ENCODE data around the gene HJURP. TPM values are rescaled to one million over a fixed set of nuclear protein-coding genes. Genes with fewer than 3 reads are reported as not detected.

Gene HJURP
- total RNA-seq, 5 donors from 2014 or later (not counting 1 experiment from before 2014, with no cell fraction given) = 0.33 to 1.7 (median 1.1) TPM

- no peaks in the 10 kb centered on the region for H3K9me3 Mint-ChIP-seq
- H3K27ac Mint-ChIP-seq = no peak overlapping the region
- ChIA-PET POLR2A (no interaction called here), CTCF (no interaction called here)
- peaks cover 0 to 5% (median 0%) of the 10 kb centered on the region in 3 donors for H3K4me1 Mint-ChIP-seq
- WGBS (ENCODE audit: insufficient coverage) = 58% methylated on average over 1 of the region's 3 CpGs
- H3K27me3 Mint-ChIP-seq = peaks cover 16 to 40% of the 10 kb centered on the region in 2 donors
- no peaks in the 10 kb centered on the region for H3K36me3 Mint-ChIP-seq
- no peak for ATAC-seq (replicated peaks in 1 of 4)
- Histone ChIP-seq H3K9me3 (no peaks in the 10 kb centered on the region), H3K27me3 (replicated peaks in 1 of 2; ENCODE audit: control insufficient read depth in 2 of 2, extremely low read depth in 1 of 2, insufficient read depth in 2 of 2, low read length in 1 of 2) (peaks cover 0 to 41% of the 10 kb centered on the region in 2 experiments), H3K4me3 (ENCODE audit: control insufficient read depth in 1 of 2, extremely low read depth in 1 of 2, low read length in 1 of 2) (no peak overlapping the region), H3K36me3 (ENCODE audit: control insufficient read depth in 2 of 2, extremely low read depth in 1 of 2, insufficient read depth in 1 of 2, low read length in 1 of 2) (no peaks in the 10 kb centered on the region), H3K27ac (ENCODE audit: low read length) (no peak overlapping the region), H3K4me1 (ENCODE audit: control insufficient read depth in 1 of 2, extremely low read depth in 1 of 2, insufficient read depth in 2 of 2, low read length in 2 of 2) (no peaks in the 10 kb centered on the region)
- H3K4me3 Mint-ChIP-seq = no peak overlapping the region
- peak in 1 of 35 experiments; percentile 9 for DNase-seq
Measured at GRCh38 chr2:233813236-233814055, 40.9 kb downstream of the HJURP start.

GRCh38 chr2:233811732-233812131, 42.6 kb downstream of the HJURP start:
- Mint-ChIP-seq H3K27ac (no peak overlapping the region), H3K9me3 (no peaks in the 10 kb centered on the region), H3K27me3 (peaks cover 8 to 35% of the 10 kb centered on the region in 2 donors), H3K4me3 (no peak overlapping the region), H3K4me1 (no peaks in the 10 kb centered on the region), H3K36me3 (no peaks in the 10 kb centered on the region)
- ATAC-seq (replicated peaks in 1 of 4) = no peak
- ChIA-PET CTCF (no interaction called here), POLR2A (no interaction called here)
- Histone ChIP-seq H3K27ac (ENCODE audit: low read length) (no peak overlapping the region), H3K4me3 (ENCODE audit: control insufficient read depth in 1 of 2, extremely low read depth in 1 of 2, low read length in 1 of 2) (no peak overlapping the region), H3K36me3 (ENCODE audit: control insufficient read depth in 2 of 2, extremely low read depth in 1 of 2, insufficient read depth in 1 of 2, low read length in 1 of 2) (no peaks in the 10 kb centered on the region), H3K9me3 (no peaks in the 10 kb centered on the region), H3K4me1 (ENCODE audit: control insufficient read depth in 1 of 2, extremely low read depth in 1 of 2, insufficient read depth in 2 of 2, low read length in 2 of 2) (no peaks in the 10 kb centered on the region), H3K27me3 (replicated peaks in 1 of 2; ENCODE audit: control insufficient read depth in 2 of 2, extremely low read depth in 1 of 2, insufficient read depth in 2 of 2, low read length in 1 of 2) (peaks cover 0 to 39% of the 10 kb centered on the region in 2 experiments)
- DNase-seq = peak in 1 of 35 experiments; percentile 9
- WGBS (ENCODE audit: insufficient coverage) = 55% methylated on average over 2 of the region's 8 CpGs

- Histone ChIP-seq H3K9me3 (no peaks in the 10 kb centered on the region), H3K4me3 (ENCODE audit: control insufficient read depth in 1 of 2, extremely low read depth in 1 of 2, low read length in 1 of 2) (no peak overlapping the region), H3K4me1 (ENCODE audit: control insufficient read depth in 1 of 2, extremely low read depth in 1 of 2, insufficient read depth in 2 of 2, low read length in 2 of 2) (no peaks in the 10 kb centered on the region), H3K27me3 (replicated peaks in 1 of 2; ENCODE audit: control insufficient read depth in 2 of 2, extremely low read depth in 1 of 2, insufficient read depth in 2 of 2, low read length in 1 of 2) (peaks cover 0 to 38% of the 10 kb centered on the region in 2 experiments), H3K36me3 (ENCODE audit: control insufficient read depth in 2 of 2, extremely low read depth in 1 of 2, insufficient read depth in 1 of 2, low read length in 1 of 2) (no peaks in the 10 kb centered on the region), H3K27ac (ENCODE audit: low read length) (no peak overlapping the region)
- Mint-ChIP-seq H3K27me3 (peaks cover 5 to 30% of the 10 kb centered on the region in 2 donors), H3K4me3 (no peak overlapping the region), H3K27ac (no peak overlapping the region), H3K36me3 (no peaks in the 10 kb centered on the region), H3K4me1 (no peaks in the 10 kb centered on the region), H3K9me3 (no peaks in the 10 kb centered on the region)
- 66% methylated on average over 3 of the region's 4 CpGs for WGBS (ENCODE audit: insufficient coverage)
- DNase-seq (peak in 2 of 35 experiments; percentile 2 to 9), ATAC-seq (replicated peaks in 1 of 4) (no peak)
- POLR2A ChIA-PET = no interaction called here
- CTCF ChIA-PET = no interaction called here
Measured at GRCh38 chr2:233811087-233811486, 43.2 kb downstream of the HJURP start.

- Mint-ChIP-seq H3K36me3 (no peaks in the 10 kb centered on the region), H3K27me3 (peaks cover 5 to 28% of the 10 kb centered on the region in 2 donors), H3K27ac (no peak overlapping the region), H3K4me3 (no peak overlapping the region), H3K4me1 (no peaks in the 10 kb centered on the region), H3K9me3 (no peaks in the 10 kb centered on the region)
- CTCF ChIA-PET = no interaction called here
- no peaks in the 10 kb centered on the region for H3K36me3 ChIP-seq (ENCODE audit: control insufficient read depth in 2 of 2, extremely low read depth in 1 of 2, insufficient read depth in 1 of 2, low read length in 1 of 2)
- no peak overlapping the region for H3K4me3 ChIP-seq (ENCODE audit: control insufficient read depth in 1 of 2, extremely low read depth in 1 of 2, low read length in 1 of 2)
- 77% methylated on average over 5 of the region's 6 CpGs for WGBS (ENCODE audit: insufficient coverage)
- H3K27me3 ChIP-seq (replicated peaks in 1 of 2; ENCODE audit: control insufficient read depth in 2 of 2, extremely low read depth in 1 of 2, insufficient read depth in 2 of 2, low read length in 1 of 2) = peaks cover 0 to 38% of the 10 kb centered on the region in 2 experiments
- H3K27ac ChIP-seq (ENCODE audit: low read length) = no peak overlapping the region
- peak in 1 of 35 experiments; percentile 17 for DNase-seq
- POLR2A ChIA-PET = no interaction called here
- H3K4me1 ChIP-seq (ENCODE audit: control insufficient read depth in 1 of 2, extremely low read depth in 1 of 2, insufficient read depth in 2 of 2, low read length in 2 of 2) = no peaks in the 10 kb centered on the region
- ATAC-seq (replicated peaks in 1 of 4) = no peak
- no peaks in the 10 kb centered on the region for H3K9me3 ChIP-seq
Measured at GRCh38 chr2:233810385-233810784, 44.0 kb downstream of the HJURP start.

GRCh38 chr2:233807966-233808935, 46.1 kb downstream of the HJURP start:
- peak in 2 of 35 experiments; percentile 3 to 13 for DNase-seq
- peaks cover 5 to 31% of the 10 kb centered on the region in 2 donors for H3K27me3 Mint-ChIP-seq
- H3K36me3 Mint-ChIP-seq = no peaks in the 10 kb centered on the region
- H3K4me1 Mint-ChIP-seq = no peaks in the 10 kb centered on the region
- Histone ChIP-seq H3K27ac (ENCODE audit: low read length) (no peak overlapping the region), H3K27me3 (replicated peaks in 1 of 2; ENCODE audit: control insufficient read depth in 2 of 2, extremely low read depth in 1 of 2, insufficient read depth in 2 of 2, low read length in 1 of 2) (peaks cover 0 to 51% of the 10 kb centered on the region in 2 experiments), H3K4me3 (ENCODE audit: control insufficient read depth in 1 of 2, extremely low read depth in 1 of 2, low read length in 1 of 2) (no peak overlapping the region), H3K4me1 (ENCODE audit: control insufficient read depth in 1 of 2, extremely low read depth in 1 of 2, insufficient read depth in 2 of 2, low read length in 2 of 2) (no peaks in the 10 kb centered on the region), H3K36me3 (ENCODE audit: control insufficient read depth in 2 of 2, extremely low read depth in 1 of 2, insufficient read depth in 1 of 2, low read length in 1 of 2) (no peaks in the 10 kb centered on the region), H3K9me3 (no peaks in the 10 kb centered on the region)
- WGBS (ENCODE audit: insufficient coverage) = 76% methylated on average over 4 of the region's 10 CpGs
- POLR2A ChIA-PET = no interaction called here
- no peak overlapping the region for H3K27ac Mint-ChIP-seq
- ATAC-seq (replicated peaks in 1 of 4) = no peak
- H3K4me3 Mint-ChIP-seq = no peak overlapping the region
- no peaks in the 10 kb centered on the region for H3K9me3 Mint-ChIP-seq
- CTCF ChIA-PET = no interaction called here

- CTCF ChIA-PET = no interaction called here
- Histone ChIP-seq H3K36me3 (ENCODE audit: control insufficient read depth in 2 of 2, extremely low read depth in 1 of 2, insufficient read depth in 1 of 2, low read length in 1 of 2) (no peaks in the 10 kb centered on the region), H3K4me3 (ENCODE audit: control insufficient read depth in 1 of 2, extremely low read depth in 1 of 2, low read length in 1 of 2) (no peak overlapping the region), H3K27ac (ENCODE audit: low read length) (no peak overlapping the region), H3K9me3 (no peaks in the 10 kb centered on the region), H3K4me1 (ENCODE audit: control insufficient read depth in 1 of 2, extremely low read depth in 1 of 2, insufficient read depth in 2 of 2, low read length in 2 of 2) (no peaks in the 10 kb centered on the region), H3K27me3 (replicated peaks in 1 of 2; ENCODE audit: control insufficient read depth in 2 of 2, extremely low read depth in 1 of 2, insufficient read depth in 2 of 2, low read length in 1 of 2) (peaks cover 0 to 56% of the 10 kb centered on the region in 2 experiments)
- DNase-seq = peak in 2 of 35 experiments; percentile 4 to 16
- no peaks in the 10 kb centered on the region for H3K36me3 Mint-ChIP-seq
- H3K4me3 Mint-ChIP-seq = no peak overlapping the region
- 78% methylated on average over 8 of the region's 12 CpGs for WGBS (ENCODE audit: insufficient coverage)
- H3K9me3 Mint-ChIP-seq = no peaks in the 10 kb centered on the region
- no peak overlapping the region for H3K27ac Mint-ChIP-seq
- no peak for ATAC-seq (replicated peaks in 1 of 4)
- POLR2A ChIA-PET = no interaction called here
- H3K27me3 Mint-ChIP-seq = peaks cover 12 to 39% of the 10 kb centered on the region in 2 donors
- no peaks in the 10 kb centered on the region for H3K4me1 Mint-ChIP-seq
Measured at GRCh38 chr2:233807215-233807865, 47.0 kb downstream of the HJURP start.

Measured in T-cell (primary cell).